HK-2 (cell line): Measurements from ENCODE around the gene CCL13.
A peak's percentile ranks its signal among the peaks of the same experiment; 100 is the strongest.
"Not testable (repeated sequence)": the region's sequence is repeated elsewhere in the genome, so short reads cannot be mapped to it uniquely, and the experiment has no call there.

Source experiments
- DNase-seq: peaks from one replicate; pipeline ENCODE4 v3.0.0-alpha.2; 2018; ENCODE audit not compliant: unreplicated experiment

CCL13 gene

GRCh38 chr17:34356194-34356593 lies at the start of gene CCL13:
Gene CCL13, plus strand, starts transcription at chr17:34356480. Its CDS starts 47 bp downstream, at chr17:34356527.
- DNase-seq: no peak

GRCh38 chr17:34307110-34307509 lies 49.2 kb upstream of the CCL13 start:
- DNase-seq: no peak

GRCh38 chr17:34308371-34308770 lies 47.9 kb upstream of the CCL13 start:
- no peak for DNase-seq

GRCh38 chr17:34311291-34311690 lies 45.0 kb upstream of the CCL13 start:
- DNase-seq: no peak

GRCh38 chr17:34312080-34312479 lies 44.2 kb upstream of the CCL13 start:
- no peak for DNase-seq

- no peak for DNase-seq
Measured at GRCh38 chr17:34313164-34313563, 43.1 kb upstream of the CCL13 start.

GRCh38 chr17:34314279-34314678 lies 42.0 kb upstream of the CCL13 start:
- no peak for DNase-seq

- DNase-seq: no peak
Measured at GRCh38 chr17:34318474-34318873, 37.8 kb upstream of the CCL13 start.

- DNase-seq: no peak
Measured at GRCh38 chr17:34319039-34319483, 37.2 kb upstream of the CCL13 start, which contains the start of gene CCL8. Gene CCL8, plus strand, starts transcription at chr17:34319435. Its CDS starts 67 bp downstream, at chr17:34319502.

- DNase-seq: no peak
Measured at GRCh38 chr17:34321964-34322363, 34.3 kb upstream of the CCL13 start.

- not testable (repeated sequence) for DNase-seq
Measured at GRCh38 chr17:34327580-34327979, 28.7 kb upstream of the CCL13 start.

GRCh38 chr17:34337701-34338100 lies 18.6 kb upstream of the CCL13 start:
- DNase-seq: no peak

- DNase-seq: no peak
Measured at GRCh38 chr17:34339138-34339770, 17.0 kb upstream of the CCL13 start.

GRCh38 chr17:34341916-34342315 lies 14.4 kb upstream of the CCL13 start:
- no peak for DNase-seq

GRCh38 chr17:34347063-34347462 lies 9.2 kb upstream of the CCL13 start:
- DNase-seq: no peak

- DNase-seq: no peak
Measured at GRCh38 chr17:34349751-34350150, 6.5 kb upstream of the CCL13 start.

GRCh38 chr17:34351096-34351495 lies 5.2 kb upstream of the CCL13 start:
- no peak for DNase-seq

GRCh38 chr17:34352191-34352590 lies 4.1 kb upstream of the CCL13 start:
- no peak for DNase-seq

GRCh38 chr17:34354637-34355036 lies 1.6 kb upstream of the CCL13 start:
- DNase-seq: no peak

GRCh38 chr17:34357398-34357797 lies 1.1 kb downstream of the CCL13 start:
- no peak for DNase-seq

GRCh38 chr17:34358631-34359030 lies 2.4 kb downstream of the CCL13 start:
- no peak for DNase-seq

- DNase-seq: no peak
Measured at GRCh38 chr17:34360601-34361270, 4.5 kb downstream of the CCL13 start.

- peak; percentile 76 for DNase-seq
Measured at GRCh38 chr17:34361478-34362061, 5.3 kb downstream of the CCL13 start.
